Stimulated activated CD8-positive, alpha-beta memory T cell treated with anti-CD3 and anti-CD28 coated beads, Interleukin-15, amount 100 ng/mL, for 4 hours (primary cell): ENCODE measurements around the gene PEAR1.

ENCODE experiments used
- DNase-seq, 2 donors: peaks; one replicate each; pipeline ENCODE4 v3.0.0-alpha.2; 2020; ENCODE audit warnings: low read depth in 2 of 2

Gene PEAR1

DNA sequence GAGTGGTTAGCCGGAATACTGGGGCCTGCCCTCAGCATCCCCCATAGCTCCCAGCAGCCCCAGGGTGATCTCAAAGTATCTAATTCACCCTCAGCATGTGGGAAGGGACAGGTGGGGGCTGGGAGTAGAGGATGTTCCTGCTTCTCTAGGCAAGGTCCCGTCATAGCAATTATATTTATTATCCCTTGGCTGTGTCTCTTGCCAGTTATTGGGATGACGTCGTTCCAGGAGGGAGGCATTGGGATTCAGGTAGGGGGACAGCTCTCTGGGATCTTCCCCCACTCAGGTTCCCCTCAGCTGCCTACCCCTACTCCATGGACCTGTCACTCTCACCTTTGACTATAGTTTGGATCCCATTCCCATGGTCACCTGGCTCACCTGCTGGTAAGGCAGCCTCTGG lies 11.9 kb upstream of the PEAR1 start:
- DNase-seq = no peak

DNA sequence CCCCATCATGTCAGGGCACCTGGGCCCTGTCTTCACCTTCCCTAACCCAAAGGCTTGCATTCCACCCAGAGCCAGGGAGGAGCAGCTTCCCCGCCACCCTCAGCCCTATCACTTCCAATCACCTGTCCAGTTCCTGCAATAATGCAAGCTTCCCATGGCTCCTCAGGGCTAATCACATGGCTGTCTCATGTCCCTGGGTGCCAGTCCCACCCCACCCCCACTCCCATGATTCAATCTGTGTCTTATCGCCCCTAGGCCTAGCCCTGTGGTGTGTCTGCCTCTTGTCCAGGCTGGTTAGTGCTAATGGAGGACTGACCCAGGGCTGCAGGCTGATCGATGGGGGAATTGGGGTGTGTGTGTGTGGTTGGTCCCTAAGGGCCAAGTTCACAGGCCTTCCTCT lies 11.0 kb upstream of the PEAR1 start:
- no peak for DNase-seq

DNA sequence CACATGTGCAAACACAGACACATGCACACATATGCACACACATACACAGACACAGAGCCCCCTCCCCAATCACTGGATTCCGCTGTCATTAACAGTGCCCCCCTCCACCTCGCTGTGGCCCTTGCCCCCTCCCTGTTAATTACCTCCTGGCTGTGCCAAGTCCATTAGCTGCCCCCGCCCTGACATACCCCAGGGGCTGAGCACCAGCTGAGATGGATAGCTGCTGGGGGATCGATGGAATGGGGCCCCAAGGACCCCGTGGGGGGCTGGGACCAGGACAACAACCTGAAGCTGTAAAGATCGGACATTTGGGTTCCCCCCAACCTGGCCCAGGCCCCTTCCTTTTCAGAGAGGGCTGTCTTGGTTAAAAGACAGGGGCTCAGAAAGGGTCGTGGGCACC lies 9.6 kb upstream of the PEAR1 start:
- no peak for DNase-seq

DNA sequence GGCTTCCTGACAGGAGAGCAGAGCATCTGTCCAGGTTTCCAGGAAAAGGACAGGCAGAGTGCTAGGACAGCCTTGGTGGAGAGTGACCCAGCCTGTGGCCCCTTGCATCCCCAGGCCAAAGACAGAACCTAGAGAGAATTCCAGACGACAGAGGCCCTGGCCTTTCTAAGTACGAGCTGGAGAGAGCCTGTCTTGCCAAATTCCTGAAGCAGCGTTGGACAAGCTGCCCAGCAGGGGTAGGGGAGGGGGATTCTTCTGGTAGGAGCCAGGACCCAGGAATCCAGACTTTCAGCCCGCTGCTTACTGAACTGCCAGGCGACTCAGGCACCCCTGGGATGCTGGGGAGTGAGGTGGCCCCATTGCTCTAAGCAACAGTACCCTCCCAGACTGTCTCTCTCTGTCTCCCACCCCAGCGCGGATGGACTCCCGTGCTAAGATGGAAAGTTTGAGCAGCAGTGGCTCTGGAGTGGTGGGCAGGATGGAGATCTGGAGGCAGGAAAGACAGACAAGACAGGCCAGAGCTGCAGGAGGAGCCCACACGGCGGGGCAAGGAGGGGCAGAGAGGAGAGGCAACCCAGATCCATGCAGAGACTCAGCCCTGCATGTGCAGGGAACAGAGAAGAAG lies 8.8 kb upstream of the PEAR1 start:
- no peak for DNase-seq

DNA sequence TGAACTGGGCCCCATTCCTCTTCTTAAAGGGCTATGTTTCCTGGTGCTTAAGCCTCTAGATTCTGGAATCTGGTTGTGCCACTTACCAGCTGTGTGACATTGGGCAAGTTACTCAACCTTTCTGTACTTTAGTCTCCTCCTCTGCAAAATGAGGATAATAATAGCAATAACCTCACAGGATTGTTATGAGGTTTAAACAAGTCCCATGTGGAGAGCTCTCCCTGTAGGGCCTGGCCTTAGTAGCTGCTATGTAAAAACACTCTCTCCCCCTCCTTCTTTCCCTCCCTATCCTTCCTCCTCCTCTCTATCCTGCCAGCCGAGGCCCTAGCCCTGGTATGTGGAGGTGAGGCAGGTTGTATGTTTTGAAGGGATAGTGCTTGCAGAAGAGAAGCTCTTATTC lies 8.2 kb upstream of the PEAR1 start:
- no peak for DNase-seq

DNA sequence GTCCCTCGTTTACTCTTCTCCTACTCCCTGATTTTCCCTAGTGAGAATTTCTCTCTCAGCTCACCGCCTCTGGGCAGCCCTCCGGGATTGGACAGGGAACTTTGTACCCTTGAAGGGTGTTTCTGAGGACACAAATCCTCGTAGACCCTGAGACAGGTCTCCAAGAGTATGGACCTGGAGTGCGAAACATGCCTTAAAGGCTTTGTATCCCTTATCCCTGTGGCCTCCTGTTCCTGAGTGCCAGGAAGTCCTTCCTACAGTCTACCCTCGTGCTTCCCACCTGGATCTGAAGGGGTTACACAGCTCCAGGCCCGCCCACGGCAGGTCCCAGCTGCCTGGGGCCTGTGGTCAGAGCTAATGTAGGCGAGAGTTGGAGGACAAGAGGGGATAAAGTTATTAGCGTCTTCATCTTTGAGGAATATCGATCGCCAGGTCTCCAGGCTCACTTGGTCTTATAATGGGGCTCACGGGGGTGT lies 7.6 kb upstream of the PEAR1 start:
- DNase-seq = no peak

DNA sequence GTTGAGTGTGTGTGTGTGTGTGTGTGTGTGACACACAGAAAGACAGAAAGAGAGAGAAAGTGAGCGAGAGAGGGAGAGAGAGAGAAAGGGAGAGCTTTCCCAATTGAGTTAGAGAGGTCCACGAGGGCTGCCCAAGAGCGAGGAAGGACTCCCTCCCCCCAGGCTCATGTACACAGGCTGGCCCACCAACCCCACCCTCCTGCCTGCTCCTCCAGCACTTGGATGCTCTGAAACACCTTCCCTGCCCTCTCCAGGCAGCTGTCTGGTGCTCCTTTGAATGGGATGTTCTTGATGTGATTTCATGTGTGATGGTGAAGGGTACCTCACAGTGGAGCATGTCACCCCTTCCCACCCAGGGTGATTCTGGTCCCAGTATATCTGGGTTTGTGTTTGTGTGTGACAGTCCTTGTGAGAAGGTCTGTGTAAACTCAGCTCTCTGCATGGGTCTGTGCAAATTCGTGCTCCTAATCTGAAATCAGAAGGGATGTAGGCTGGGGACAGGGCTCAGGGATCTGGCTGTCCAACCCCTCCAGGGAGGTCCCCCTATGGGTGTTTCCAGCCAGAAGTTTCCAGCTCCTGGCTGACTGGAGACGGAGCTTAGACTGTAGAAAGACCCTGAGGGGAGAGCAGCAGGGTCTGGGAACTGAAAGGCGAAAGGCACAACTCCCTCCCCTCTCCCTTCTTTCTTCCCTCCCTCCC lies 6.8 kb upstream of the PEAR1 start:
- no peak for DNase-seq

DNA sequence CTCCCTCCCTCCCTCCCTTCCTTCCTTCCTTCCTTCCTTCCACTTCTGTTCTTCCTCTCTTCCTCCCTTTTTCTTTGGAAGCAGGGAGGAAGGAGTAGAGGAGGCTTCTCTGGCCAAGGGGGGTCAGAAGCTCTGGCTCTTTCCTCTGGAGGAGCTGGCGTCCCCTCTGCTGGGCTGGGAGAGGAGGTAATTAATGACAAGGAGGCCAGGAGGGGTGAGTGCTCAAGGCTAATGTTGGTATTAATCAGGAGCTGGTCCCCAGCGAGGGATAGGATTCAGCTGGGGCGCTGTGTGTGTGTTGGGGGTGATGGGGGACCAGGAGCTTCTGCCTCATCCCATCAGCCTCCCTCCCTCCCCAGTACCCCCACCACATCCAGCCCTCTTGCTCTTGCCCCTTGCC lies 6.2 kb upstream of the PEAR1 start:
- no peak for DNase-seq

DNA sequence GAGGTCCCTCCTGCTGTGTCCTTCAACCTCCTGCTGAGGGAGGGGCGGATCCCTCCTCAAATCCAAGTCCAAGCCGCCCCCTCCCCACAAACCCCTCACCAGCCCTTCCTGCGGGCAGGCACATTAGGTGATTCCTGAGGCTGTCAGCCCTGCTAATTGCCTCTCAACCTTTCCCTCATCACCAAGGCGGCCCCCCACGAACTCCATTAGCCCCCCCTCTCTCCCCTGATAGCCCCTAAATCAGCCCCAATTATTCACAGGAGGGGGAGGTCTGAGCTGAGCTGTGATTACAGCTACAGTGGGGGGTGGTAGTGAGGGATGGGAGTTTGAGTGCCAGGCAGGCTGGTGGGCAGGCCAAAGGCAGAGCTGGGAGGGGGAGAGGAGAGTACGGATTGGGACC lies 5.8 kb upstream of the PEAR1 start:
- DNase-seq = no peak

DNA sequence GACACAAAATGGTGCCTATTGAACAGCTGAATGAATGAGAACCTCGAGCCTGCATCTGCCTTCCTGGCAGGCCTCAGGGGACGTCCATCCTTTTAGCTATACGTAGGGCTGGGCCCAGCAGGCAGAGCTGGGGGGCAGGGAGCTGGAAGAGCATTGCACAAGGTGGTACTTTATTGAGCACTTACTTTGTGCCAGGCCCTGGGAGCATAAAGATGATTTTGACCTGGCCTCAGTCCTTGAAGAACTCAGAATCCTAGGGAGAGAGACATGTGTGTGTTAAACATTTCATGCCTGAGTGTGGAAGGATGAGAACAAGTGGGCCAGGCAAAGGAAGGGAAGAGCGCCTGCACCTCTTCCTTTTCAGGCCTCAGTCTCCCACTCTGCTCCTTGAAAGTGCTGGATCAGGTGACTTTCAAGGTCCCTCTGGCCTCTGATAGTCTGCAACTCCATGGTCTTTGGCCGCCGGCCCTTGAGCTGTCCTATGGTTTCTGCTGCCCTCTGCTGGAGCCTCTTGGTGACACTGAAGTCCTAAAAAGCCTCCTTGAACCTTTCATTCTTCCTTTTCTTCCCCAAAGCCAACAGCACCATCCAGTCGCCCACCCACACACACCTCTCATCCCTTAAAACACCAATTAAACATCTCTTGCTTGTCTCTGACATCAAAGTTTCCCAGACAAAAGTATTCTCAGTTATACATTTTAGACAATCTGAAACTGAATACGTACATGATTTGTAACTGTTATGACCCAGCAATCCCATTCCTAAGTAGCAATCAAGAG lies 3.5 kb upstream of the PEAR1 start:
- peak in 1 of 2 donors; percentile 24 for DNase-seq

DNA sequence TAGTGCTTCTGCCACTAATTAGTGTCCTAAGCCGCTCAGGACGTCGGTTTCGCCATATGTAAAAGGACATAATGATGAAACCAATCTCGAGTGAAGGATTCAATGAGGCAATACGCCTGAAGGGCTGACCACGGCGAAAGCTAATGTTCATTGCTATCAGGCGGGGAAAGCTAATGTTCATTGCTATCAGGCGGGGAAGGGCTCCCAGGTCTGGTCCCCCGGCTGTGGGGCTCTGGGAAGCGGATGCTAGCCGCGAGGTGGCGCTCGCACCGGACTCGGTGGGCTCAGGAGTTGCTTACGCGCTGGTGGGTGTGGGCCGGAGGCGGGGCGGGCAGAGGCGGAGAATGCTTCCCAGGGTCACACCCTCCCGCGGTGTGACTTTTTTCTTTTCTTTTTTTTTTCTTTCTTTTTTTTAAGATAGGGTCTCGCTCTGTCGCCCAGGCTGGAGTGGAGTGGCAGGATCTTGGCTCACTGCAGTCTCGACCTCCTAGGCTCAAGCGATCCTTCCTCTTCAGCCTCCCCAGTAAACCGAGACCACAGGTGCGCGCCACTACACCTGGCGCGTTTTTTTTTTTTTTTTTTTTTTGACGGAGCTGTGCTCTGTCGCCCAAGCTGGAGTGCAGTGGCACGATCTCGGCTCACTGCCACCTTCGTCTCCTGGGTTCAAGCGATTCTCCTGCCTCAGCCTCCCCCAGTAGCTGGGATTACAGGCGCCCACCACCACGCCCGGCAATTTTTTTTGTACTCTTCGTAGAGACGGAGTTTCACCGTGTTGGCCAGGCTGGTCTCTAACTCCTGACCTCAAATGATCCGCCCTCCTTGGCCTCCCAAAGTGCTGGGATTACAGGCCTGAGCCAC lies 1.1 kb upstream of the PEAR1 start:
- peak; percentile 68 to 75 for DNase-seq

DNA sequence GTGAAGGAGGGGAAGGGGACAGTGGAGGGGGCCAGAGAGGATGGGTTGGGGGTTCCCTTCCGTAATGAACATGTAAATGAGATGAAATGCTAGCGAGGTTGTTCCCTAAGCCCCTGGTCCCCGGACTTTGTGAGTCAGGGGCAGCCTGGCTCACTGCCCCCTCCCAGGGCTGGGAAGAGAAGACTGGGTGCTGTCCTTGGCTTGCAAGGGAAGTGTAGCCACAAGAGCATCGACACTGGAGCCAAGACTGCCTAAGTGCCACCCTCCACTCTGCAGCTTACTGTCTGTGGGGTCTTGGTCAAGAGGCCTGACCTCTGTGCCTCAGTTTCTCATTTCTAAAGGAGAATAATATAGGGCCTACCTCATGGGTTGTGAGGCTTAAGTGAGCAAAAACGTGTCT lies 483 bp downstream of the PEAR1 start:
- no peak for DNase-seq

DNA sequence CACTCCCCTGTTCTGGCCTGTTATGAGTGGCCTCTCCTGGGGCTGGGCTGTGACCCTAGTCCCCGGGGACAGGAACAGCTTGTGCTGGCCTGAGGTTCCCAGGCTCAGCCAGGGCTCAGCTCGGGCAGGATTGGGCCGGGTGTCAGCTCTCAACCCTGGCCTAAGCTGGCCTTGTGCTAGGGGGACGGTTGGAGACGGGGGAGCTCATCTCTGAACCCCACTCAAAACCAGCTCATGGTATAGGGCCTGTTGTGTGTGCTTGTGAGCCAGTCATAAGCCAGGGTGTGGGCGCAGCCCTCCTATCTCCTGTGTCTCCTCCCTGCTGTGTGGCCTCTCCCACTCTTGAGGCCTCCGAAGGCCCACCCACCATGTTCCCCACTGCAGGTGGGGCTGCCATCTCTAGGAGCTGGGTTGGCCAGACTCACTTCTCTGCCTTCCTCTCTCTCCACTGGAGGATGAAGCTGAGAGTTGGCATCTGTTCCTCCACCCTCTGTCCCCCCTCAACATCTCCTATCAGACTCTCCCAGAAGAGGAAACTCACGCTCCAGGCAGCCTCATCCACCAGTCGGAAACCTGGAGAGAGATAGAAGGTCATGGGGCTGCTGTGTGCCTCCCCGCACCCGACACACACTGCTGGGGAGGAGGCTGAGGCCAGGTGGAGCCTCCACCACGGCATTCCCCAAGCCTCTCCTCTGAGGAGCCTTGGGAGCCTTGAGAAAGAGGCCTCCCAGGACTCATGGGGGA lies 1.4 kb downstream of the PEAR1 start:
- DNase-seq = no peak

DNA sequence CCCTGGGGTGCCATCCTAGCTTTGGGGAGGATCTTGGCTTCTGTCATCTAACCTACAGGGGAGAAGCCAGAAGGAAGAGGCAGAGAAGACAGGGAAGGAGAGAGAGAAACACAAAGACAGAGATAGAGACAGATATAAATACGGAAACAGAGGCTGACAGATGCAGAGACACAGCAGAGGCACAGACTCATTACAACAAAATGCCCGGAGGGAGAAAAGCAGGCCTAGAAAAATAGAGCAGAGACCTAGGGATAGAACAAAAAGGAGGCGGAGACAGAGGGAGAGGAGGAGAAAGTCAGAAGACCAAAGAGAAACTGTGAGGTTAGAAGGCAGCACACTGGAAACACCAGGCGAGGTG lies 1.9 kb downstream of the PEAR1 start:
- no peak for DNase-seq

DNA sequence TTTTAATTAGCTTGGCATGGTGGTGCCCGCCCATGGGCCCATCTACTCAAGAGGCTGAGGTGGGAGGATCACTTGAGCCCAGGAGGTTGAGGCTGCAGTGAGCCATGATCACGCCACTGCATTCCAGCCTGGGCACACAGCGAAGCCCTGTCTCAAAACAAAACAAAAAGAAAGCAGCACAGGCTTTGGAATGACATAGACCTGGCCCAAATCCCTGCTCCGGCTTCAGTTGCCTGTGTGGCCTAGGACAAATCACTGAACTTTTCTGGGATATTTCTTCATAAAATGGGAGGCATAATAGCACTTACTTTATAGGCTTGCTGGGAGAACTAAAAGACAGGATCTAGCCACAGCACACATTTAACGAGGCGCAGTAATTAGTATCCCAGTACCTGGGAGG lies 2.4 kb downstream of the PEAR1 start:
- DNase-seq = no peak

DNA sequence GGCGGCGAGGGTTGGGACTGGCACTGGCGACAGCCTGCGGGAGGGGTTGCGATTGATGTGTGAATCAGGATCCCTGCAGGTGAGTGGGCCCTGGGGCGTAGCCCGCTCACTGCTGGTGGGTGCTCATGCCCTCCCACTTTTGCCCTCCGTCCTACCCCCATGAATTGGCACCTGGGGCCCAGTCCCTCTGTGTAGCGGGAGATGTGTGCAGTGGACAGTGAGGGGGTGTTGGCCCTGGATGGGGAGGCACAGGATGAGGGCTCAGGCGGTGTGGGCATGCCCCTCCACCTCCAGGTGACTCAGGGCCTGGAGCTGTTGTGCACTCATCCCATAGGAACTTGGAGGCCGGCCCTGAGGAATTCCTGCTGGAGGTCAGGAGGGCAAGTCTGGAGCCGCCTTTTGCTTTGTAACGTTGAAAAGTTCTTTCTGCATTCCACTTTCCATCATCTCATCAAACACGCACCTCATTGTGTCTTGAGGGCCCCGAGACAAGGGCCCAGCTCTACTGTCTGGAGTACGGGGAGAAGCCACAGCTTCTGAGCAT lies 3.0 kb downstream of the PEAR1 start:
- DNase-seq = no peak

DNA sequence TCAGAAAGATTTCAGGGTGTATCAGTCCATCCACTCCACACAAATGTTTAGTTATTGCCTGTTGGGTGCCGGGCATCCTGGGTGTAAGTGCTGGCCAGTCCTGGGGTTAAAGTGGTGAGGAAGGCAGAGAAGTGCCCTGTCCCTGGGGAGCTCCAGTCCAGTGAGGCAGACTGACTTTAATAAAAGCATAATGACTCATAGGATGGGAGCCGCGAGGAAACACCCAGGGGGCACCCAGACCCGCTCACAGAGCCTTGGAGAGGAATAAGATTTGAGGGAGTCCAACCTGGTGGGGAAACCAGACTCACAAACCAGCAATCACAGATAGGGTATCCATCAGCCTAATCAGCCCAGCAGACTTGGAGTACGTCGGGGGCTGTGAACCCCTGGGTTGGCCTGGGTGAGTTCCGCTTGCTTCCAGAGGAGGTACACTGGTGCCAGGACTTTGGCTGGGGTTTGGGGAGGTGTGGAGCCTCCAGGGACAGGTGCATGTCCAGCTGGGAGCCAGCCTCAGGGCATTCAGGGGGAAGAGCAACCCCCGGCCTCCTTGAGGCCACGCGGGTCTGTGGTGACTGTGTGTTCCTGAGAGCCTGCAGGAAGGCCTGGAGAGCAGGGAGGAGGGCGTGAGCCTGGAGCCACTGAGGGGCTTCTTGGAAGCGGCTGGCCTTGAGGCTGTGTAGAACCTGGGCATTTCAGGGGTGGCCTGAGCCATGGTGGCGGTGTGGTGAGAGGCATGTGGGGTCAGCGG lies 3.7 kb downstream of the PEAR1 start:
- no peak for DNase-seq

DNA sequence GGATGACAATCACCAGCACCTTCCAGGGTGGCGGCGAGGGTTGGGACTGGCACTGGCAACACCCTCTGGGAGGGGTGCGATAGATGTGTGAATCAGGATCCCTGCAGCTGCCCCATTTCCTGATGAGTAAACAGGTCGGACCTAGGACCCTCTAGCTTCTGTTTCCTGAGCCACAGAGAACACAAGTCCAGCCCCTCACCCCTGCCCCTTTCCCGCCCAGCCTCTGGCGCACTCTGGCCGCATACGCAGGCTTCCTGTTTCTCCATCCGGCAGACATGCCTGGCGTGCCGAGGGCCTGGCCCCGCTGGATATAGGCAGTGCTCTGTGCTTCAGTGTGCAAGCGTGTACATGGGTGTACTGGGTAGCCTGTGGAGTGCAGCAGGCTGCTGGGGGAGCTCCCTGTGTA lies 4.6 kb downstream of the PEAR1 start:
- DNase-seq = no peak

DNA sequence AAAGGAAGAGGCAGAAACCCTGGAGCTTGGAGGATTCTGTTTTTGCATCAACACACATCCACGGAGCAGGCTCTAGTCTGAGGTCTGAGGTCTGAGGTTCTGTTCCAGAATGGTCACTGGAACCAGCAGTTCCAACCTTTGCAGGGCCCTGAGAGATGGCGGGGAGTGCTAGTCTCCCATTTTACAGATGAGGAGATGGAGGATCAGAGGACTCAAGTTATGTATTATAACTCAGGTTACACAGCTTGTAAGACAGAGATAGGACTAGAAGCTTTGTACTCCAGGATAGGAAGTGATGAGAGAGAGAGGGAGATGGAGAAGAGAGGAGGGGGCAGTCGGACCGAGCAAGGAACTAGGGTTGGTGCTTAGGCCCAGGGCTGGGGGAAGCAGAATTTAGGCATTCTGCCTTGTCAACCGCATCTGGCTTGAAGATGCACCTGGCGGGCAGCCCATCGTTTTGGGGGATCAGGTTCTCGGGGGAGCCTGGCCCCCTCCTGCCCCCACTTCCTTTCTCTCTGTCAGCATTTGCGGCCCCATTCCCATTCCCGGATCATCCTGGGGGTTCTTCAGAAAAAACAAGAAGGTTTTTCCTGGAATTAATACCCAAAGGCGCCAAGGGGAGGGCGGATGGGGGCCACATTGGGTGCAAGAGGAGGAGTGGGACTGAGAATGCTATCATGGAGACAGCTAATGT lies 5.6 kb downstream of the PEAR1 start:
- DNase-seq = no peak
